Cardiac fibroblast (primary cell): ENCODE data around the gene UBQLN3.

Experiments used
- DNase-seq, 2 donors: peaks; one replicate each; pipeline versions ENCODE4 v3.0.0 to v3.0.0-alpha.2; 2010; ENCODE audit warnings: low read depth in 2 of 2
- H3K4me3 ChIP-seq, 2 donors: replicated peaks in 1 of 2; 1 replicate in 1 of 2; 2 replicates in 1 of 2; pipeline ENCODE4 v1.5.1; 2011; ENCODE audit warnings: low read depth in 2 of 2, low read length in 2 of 2, mild to moderate bottlenecking in 2 of 2, moderate library complexity in 1 of 2
- CTCF ChIP-seq: IDR thresholded peaks from one replicate; pipeline ENCODE4 v1.5.1; 2011; ENCODE audit warnings: low read depth, mild to moderate bottlenecking, low read length, inconsistent platforms

Gene UBQLN3

GRCh38 chr11:5527716-5528115, 18.0 kb upstream of the UBQLN3 start:
- TF ChIP-seq CTCF: no peak
- DNase-seq: no peak
- no peak overlapping the region for H3K4me3 ChIP-seq

GRCh38 chr11:5524756-5525155, 15.0 kb upstream of the UBQLN3 start:
- no peak for DNase-seq
- H3K4me3 ChIP-seq: no peak overlapping the region
- TF ChIP-seq CTCF: no peak

- peak in 1 of 2 donors; percentile 53 for DNase-seq
- H3K4me3 ChIP-seq: no peak overlapping the region
- TF ChIP-seq CTCF: no peak
Observed at GRCh38 chr11:5522308-5522707, 12.6 kb upstream of the UBQLN3 start.

- TF ChIP-seq CTCF: peak; percentile 14
- peak in 1 of 2 donors; percentile 53 for DNase-seq
Observed at GRCh38 chr11:5521540-5521939, 11.8 kb upstream of the UBQLN3 start.

GRCh38 chr11:5516599-5516998, 6.8 kb upstream of the UBQLN3 start, which contains the start of gene UBQLNL:
UBQLNL (minus strand) TSS chr11:5516699; CDS start chr11:5516441, 258 bp downstream.
- no peak for DNase-seq
- H3K4me3 ChIP-seq: no peak within 1 kb of the TSS
- TF ChIP-seq CTCF: no peak

More at GRCh38 chr11:5521540-5521939, 11.8 kb upstream of the UBQLN3 start:
- no peak overlapping the region for H3K4me3 ChIP-seq

GRCh38 chr11:5514841-5515240, 5.1 kb upstream of the UBQLN3 start:
- TF ChIP-seq CTCF: no peak
- no peak overlapping the region for H3K4me3 ChIP-seq
- no peak for DNase-seq

- no peak overlapping the region for H3K4me3 ChIP-seq
- DNase-seq: no peak
- TF ChIP-seq CTCF: no peak
Observed at GRCh38 chr11:5508605-5509004, 1.2 kb downstream of the UBQLN3 start.
